NB4 (cell line): Measurements from ENCODE around the gene ZNF689.

Experiments used
- DNase-seq: peaks from one replicate; pipeline ENCODE4 v3.0.0; 2010; ENCODE audit warnings: low read depth
- H3K4me3 ChIP-seq: one replicate; pipeline ENCODE4 v1.5.1; 2011; ENCODE audit warnings: mild to moderate bottlenecking, low read depth, low read length, moderate library complexity
- MYC ChIP-seq: IDR thresholded peaks from 2 replicates; pipeline ENCODE4 v1.6.1; 2011; ENCODE audit warnings: low read depth, low read length
- POLR2A ChIP-seq: IDR thresholded peaks from 2 replicates; pipeline ENCODE4 v1.6.1; 2011; ENCODE audit warnings: mild to moderate bottlenecking; ENCODE audit not compliant: insufficient read length; ENCODE audit errors: extremely low read depth
- TF ChIP-seq, protein P1 (sequence below): IDR thresholded peaks from one replicate; pipeline ENCODE4 v1.5.1; 2012; ENCODE audit warnings: low read depth, low read length
- TF ChIP-seq, protein P2 (sequence below): IDR thresholded peaks from 2 replicates; pipeline ENCODE4 v1.6.1; 2011; ENCODE audit warnings: low read depth, low read length

ZNF689 gene

DNA sequence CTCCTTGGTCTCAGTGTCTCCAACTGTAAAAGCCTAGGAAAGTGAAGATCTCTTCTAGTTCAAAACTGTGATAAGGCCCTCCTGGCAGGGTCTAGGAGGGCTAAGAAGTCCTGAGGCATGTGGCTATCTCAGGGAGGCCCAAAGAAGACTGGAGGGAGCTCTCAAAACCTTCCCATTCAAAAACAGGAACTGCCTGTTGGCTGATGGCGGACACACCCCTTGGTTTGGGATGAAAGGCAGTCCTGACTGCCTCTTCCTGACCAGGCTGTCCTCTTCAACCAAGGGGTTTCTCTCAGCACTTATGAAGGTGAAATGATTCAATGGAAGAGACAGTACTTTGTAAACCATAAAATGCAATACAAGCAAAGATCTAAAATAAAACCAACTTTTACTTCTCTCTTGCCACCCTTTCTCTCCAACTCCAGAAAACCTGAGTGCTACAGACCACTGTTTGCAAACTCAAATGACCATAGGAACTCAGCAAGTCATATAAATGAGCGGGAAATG lies 56.7 kb downstream of the ZNF689 start:
- peak; percentile 31 for DNase-seq
- TF ChIP-seq, protein P1, sequence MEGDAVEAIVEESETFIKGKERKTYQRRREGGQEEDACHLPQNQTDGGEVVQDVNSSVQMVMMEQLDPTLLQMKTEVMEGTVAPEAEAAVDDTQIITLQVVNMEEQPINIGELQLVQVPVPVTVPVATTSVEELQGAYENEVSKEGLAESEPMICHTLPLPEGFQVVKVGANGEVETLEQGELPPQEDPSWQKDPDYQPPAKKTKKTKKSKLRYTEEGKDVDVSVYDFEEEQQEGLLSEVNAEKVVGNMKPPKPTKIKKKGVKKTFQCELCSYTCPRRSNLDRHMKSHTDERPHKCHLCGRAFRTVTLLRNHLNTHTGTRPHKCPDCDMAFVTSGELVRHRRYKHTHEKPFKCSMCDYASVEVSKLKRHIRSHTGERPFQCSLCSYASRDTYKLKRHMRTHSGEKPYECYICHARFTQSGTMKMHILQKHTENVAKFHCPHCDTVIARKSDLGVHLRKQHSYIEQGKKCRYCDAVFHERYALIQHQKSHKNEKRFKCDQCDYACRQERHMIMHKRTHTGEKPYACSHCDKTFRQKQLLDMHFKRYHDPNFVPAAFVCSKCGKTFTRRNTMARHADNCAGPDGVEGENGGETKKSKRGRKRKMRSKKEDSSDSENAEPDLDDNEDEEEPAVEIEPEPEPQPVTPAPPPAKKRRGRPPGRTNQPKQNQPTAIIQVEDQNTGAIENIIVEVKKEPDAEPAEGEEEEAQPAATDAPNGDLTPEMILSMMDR, result no peak
- TF ChIP-seq, protein P2, sequence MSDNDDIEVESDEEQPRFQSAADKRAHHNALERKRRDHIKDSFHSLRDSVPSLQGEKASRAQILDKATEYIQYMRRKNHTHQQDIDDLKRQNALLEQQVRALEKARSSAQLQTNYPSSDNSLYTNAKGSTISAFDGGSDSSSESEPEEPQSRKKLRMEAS, result no peak
- TF ChIP-seq MYC (no peak), POLR2A (no peak)
- H3K4me3 ChIP-seq, result no peak overlapping the region

DNA sequence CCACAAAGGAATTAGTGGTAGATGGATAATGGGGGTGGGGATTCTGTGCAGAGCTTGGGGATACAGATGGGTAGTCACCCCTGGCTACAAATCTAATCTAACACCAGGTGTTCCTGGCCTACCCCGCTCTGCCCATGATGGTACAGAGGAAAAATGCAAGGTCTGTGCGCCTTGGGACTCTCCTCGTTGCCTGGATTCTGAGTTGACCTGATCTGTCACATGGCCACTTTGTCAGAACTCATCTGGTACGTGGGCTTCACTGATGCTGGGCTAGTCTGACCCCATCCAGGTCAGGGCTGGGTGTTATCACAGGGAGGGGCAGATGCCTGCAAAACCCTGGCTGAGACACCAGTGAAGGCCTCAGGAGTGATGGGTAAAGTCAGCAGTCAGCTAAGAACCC lies 57.2 kb downstream of the ZNF689 start:
- no peak for DNase-seq
- H3K4me3 ChIP-seq, result no peak overlapping the region
- TF ChIP-seq POLR2A (no peak), MYC (no peak)
- TF ChIP-seq, protein P1, result no peak
